Astrocyte of the spinal cord (primary cell): Measurements from ENCODE around the gene GNG2.

Experiments used
- DNase-seq: peaks from one replicate; pipeline ENCODE4 v3.0.0; 2011; ENCODE audit warnings: low read depth, low spot score
- H3K4me3 ChIP-seq: 2 replicates; pipeline ENCODE4 v1.5.1; 2011; ENCODE audit warnings: low read depth, mild to moderate bottlenecking, low read length, moderate library complexity
- in situ Hi-C: cut with HindIII; loops from 2 replicates; pipeline ENCODE4 v1.10.0; 2017; ENCODE audit warnings: low sequenced_read_pairs
- TF ChIP-seq, protein P1 (sequence below): IDR thresholded peaks from 2 replicates; pipeline ENCODE4 v1.5.1; 2012; ENCODE audit warnings: low read depth, mild to moderate bottlenecking, low read length, inconsistent platforms

The GNG2 gene

DNA sequence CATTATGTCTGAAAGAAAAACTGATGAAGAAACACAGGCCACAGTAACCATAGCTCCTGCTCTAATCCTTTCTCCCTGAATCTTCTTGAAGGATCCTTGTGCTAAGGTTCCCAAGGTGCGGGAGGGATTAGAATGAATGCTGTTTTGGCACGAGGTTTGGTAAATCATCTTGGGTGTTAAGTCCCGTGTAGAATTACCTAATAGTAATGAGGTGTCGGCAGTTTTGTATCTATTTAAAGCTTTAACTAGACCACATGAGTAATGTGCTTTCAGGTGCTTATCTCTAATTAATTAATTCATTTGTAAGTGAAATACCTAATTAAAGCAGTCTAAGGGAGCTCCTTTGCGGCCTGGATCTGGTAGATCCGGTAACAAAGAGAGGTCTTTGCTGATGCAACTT, 53.9 kb downstream of the GNG2 start:
- in situ Hi-C loops = no loop called here
- TF ChIP-seq, protein P1, sequence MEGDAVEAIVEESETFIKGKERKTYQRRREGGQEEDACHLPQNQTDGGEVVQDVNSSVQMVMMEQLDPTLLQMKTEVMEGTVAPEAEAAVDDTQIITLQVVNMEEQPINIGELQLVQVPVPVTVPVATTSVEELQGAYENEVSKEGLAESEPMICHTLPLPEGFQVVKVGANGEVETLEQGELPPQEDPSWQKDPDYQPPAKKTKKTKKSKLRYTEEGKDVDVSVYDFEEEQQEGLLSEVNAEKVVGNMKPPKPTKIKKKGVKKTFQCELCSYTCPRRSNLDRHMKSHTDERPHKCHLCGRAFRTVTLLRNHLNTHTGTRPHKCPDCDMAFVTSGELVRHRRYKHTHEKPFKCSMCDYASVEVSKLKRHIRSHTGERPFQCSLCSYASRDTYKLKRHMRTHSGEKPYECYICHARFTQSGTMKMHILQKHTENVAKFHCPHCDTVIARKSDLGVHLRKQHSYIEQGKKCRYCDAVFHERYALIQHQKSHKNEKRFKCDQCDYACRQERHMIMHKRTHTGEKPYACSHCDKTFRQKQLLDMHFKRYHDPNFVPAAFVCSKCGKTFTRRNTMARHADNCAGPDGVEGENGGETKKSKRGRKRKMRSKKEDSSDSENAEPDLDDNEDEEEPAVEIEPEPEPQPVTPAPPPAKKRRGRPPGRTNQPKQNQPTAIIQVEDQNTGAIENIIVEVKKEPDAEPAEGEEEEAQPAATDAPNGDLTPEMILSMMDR = no peak
- H3K4me3 ChIP-seq = no peak overlapping the region

GRCh38 chr14:51917193-51917592, 56.8 kb downstream of the GNG2 start:
- in situ Hi-C loops = no loop called here
- no peak for DNase-seq
- H3K4me3 ChIP-seq = no peak overlapping the region
- TF ChIP-seq, protein P1 = no peak

More for the DNA sequence above, 53.9 kb downstream of the GNG2 start:
- no peak for DNase-seq

GRCh38 chr14:51921026-51921425, 60.6 kb downstream of the GNG2 start:
- no peak for DNase-seq
- no peak overlapping the region for H3K4me3 ChIP-seq
- in situ Hi-C loops = no loop called here
- TF ChIP-seq, protein P1 = no peak

DNA sequence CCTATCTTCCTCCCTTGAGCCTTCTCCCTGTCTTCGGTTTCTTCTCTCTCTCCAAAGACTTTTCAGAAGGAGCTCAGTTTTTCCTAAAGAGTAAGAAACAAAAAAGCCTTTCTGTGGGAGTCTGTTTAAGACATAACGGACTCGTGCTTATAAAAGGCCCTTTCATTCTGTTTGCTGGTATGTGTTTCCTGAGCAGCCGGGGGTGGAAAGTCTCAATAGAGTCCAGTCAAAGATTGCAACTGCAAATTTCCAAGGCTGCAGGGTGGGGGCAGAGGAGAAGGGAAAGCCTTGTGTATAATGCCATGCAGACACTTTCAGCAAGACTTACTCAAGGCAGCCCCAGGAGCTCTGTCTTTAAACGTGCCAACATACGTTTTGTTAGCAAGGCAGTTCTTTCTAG, 62.2 kb downstream of the GNG2 start:
- in situ Hi-C loops = no loop called here
- peak; percentile 45 for DNase-seq
- TF ChIP-seq, protein P1 = no peak
- H3K4me3 ChIP-seq = no peak overlapping the region

- in situ Hi-C loops = no loop called here
- TF ChIP-seq, protein P1 = no peak
- no peak for DNase-seq
- H3K4me3 ChIP-seq = no peak overlapping the region
Observed at GRCh38 chr14:51924600-51924999, 64.2 kb downstream of the GNG2 start.

DNA sequence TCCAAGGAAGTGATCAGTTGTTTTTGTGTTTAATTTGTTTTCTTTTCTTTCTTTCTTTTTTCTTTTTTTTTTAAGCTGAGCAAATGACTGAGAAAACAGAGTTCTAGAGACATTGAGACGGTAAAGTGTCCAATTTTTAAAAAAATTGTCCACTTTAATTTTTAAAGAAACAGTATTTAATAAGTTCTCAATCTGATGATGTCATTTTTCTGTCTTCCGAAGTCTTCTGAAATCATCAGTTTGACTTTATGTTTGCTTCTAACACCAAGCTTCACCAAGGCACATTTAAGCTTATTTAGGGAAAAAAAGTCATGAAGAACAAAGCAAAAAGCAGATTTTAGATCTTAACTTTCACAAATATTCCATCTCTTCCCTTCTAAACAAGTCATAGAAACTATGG, 65.6 kb downstream of the GNG2 start:
- TF ChIP-seq, protein P1 = no peak
- in situ Hi-C loops = no loop called here
- no peak for DNase-seq
- H3K4me3 ChIP-seq = no peak overlapping the region

- DNase-seq = no peak
- in situ Hi-C loops = no loop called here
- TF ChIP-seq, protein P1 = no peak
- H3K4me3 ChIP-seq = no peak overlapping the region
Observed at GRCh38 chr14:51926449-51926848, 66.0 kb downstream of the GNG2 start.
